MM.1S (cell line): ENCODE results near the gene S100A6.

Experiments
- DNase-seq: peaks from one replicate; pipeline ENCODE4 v3.0.0-alpha.2; 2015
- H2AFZ ChIP-seq: fragments of 300-600 bp; sonication (generic); 2 replicates; pipeline ENCODE4 v1.6.0; 2016; ENCODE audit warnings: antibody characterized with exemption, low read length
- H3F3A ChIP-seq: fragments of 300-600 bp; sonication (generic); 2 replicates; pipeline ENCODE4 v1.6.1; 2016; ENCODE audit warnings: mild to moderate bottlenecking, antibody characterized with exemption, low read length, moderate library complexity, mixed read lengths; ENCODE audit not compliant: insufficient read depth
- H3K27ac ChIP-seq: fragments of 300-600 bp; sonication (generic); 2 replicates; pipeline ENCODE4 v1.5.1; 2016; ENCODE audit warnings: mild to moderate bottlenecking, low read length
- H3K27me3 ChIP-seq: fragments of 300-600 bp; sonication (generic); replicated peaks from 2 replicates; pipeline ENCODE4 v1.6.0; 2016; ENCODE audit warnings: low read length; ENCODE audit not compliant: insufficient read depth
- H3K36me3 ChIP-seq: fragments of 300-600 bp; sonication (generic); replicated peaks from 2 replicates; pipeline ENCODE4 v1.6.1; 2016; ENCODE audit warnings: mild to moderate bottlenecking, low read length, mixed read lengths; ENCODE audit not compliant: insufficient read depth
- H3K4me1 ChIP-seq: fragments of 300-600 bp; sonication (generic); 2 replicates; pipeline ENCODE4 v1.6.1; 2016; ENCODE audit warnings: low read length, mixed read lengths
- H3K4me2 ChIP-seq: fragments of 300-600 bp; sonication (generic); 2 replicates; pipeline ENCODE4 v1.6.0; 2016; ENCODE audit warnings: low read depth, low read length
- H3K4me3 ChIP-seq: fragments of 300-600 bp; sonication (generic); 2 replicates; pipeline ENCODE4 v1.5.1; 2016; ENCODE audit warnings: low read length, mixed read lengths
- H3K79me2 ChIP-seq: fragments of 300-600 bp; sonication (generic); 2 replicates; pipeline ENCODE4 v1.6.1; 2016; ENCODE audit warnings: mixed run types, low read length, mixed read lengths
- H3K9ac ChIP-seq: fragments of 300-600 bp; sonication (generic); 2 replicates; pipeline ENCODE4 v1.6.1; 2016; ENCODE audit warnings: low read length, mixed read lengths
- H3K9me2 ChIP-seq: fragments of 300-600 bp; sonication (generic); replicated peaks from 2 replicates; pipeline ENCODE4 v1.6.1; 2016; ENCODE audit warnings: mild to moderate bottlenecking, low read length, mixed read lengths; ENCODE audit not compliant: insufficient read depth
- H3K9me3 ChIP-seq: fragments of 300-600 bp; sonication (generic); replicated peaks from 2 replicates; pipeline ENCODE4 v1.6.1; 2016; ENCODE audit warnings: mild to moderate bottlenecking, low read length, mixed read lengths; ENCODE audit not compliant: insufficient read depth
- H4K20me1 ChIP-seq: fragments of 300-600 bp; sonication (generic); 2 replicates; pipeline ENCODE4 v1.6.1; 2016; ENCODE audit warnings: mild to moderate bottlenecking, low read length, moderate library complexity, mixed read lengths; ENCODE audit not compliant: insufficient read depth
- EZH2 ChIP-seq: fragments of 300-600 bp; sonication (generic); optimal IDR thresholded peaks from 2 replicates; pipeline ENCODE3; 2017; ENCODE audit warnings: low read depth, mild to moderate bottlenecking, antibody characterized with exemption, low read length, mixed read lengths
- EZH2phosphoT487 ChIP-seq: fragments of 300-600 bp; sonication (generic); IDR thresholded peaks from 2 replicates; pipeline ENCODE4 v1.6.1; 2018; ENCODE audit warnings: antibody characterized with exemption, low read length
- TF ChIP-seq, protein P1 (sequence below): fragments of 300-600 bp; sonication (generic); IDR thresholded peaks from 2 replicates; pipeline ENCODE4 v1.5.1; 2016; ENCODE audit warnings: antibody characterized with exemption, low read length, mixed read lengths

S100A6 gene

DNA sequence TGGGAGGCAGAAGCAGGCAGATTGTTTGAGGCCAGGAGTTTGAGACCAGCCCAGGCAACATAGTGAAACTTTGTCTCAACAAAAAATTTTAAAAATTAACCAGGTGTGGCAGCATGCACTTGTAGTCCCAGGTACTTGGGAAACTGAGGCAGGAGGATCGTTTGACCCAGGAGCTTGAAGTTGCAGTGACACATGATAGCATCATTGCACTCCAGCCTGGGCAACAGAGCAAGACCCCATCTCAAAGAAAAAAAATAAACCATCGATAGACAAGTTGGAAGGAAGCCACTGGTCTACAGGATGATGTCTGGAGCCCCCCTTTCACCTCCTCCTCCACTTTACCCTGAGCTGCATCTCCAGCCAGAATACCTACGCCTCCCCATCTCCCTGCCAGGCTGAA lies 16.5 kb downstream of the S100A6 start:
- Histone ChIP-seq H3K9ac (no peak overlapping the region), H3K79me2 (no peaks in the 10 kb centered on the region), H3K27ac (no peak overlapping the region), H3K27me3 (no peaks in the 10 kb centered on the region), H3F3A (no peaks in the 10 kb centered on the region), H3K9me2 (no peaks in the 10 kb centered on the region), H3K4me2 (no peak overlapping the region), H3K4me1 (no peaks in the 10 kb centered on the region), H3K9me3 (no peaks in the 10 kb centered on the region), H3K36me3 (no peaks in the 10 kb centered on the region), H3K4me3 (no peak overlapping the region), H4K20me1 (no peaks in the 10 kb centered on the region), H2AFZ (no peak overlapping the region)
- TF ChIP-seq, protein P1, sequence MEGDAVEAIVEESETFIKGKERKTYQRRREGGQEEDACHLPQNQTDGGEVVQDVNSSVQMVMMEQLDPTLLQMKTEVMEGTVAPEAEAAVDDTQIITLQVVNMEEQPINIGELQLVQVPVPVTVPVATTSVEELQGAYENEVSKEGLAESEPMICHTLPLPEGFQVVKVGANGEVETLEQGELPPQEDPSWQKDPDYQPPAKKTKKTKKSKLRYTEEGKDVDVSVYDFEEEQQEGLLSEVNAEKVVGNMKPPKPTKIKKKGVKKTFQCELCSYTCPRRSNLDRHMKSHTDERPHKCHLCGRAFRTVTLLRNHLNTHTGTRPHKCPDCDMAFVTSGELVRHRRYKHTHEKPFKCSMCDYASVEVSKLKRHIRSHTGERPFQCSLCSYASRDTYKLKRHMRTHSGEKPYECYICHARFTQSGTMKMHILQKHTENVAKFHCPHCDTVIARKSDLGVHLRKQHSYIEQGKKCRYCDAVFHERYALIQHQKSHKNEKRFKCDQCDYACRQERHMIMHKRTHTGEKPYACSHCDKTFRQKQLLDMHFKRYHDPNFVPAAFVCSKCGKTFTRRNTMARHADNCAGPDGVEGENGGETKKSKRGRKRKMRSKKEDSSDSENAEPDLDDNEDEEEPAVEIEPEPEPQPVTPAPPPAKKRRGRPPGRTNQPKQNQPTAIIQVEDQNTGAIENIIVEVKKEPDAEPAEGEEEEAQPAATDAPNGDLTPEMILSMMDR: no peak
- TF ChIP-seq EZH2 (no peak), EZH2phosphoT487 (no peak)
- DNase-seq: no peak

DNA sequence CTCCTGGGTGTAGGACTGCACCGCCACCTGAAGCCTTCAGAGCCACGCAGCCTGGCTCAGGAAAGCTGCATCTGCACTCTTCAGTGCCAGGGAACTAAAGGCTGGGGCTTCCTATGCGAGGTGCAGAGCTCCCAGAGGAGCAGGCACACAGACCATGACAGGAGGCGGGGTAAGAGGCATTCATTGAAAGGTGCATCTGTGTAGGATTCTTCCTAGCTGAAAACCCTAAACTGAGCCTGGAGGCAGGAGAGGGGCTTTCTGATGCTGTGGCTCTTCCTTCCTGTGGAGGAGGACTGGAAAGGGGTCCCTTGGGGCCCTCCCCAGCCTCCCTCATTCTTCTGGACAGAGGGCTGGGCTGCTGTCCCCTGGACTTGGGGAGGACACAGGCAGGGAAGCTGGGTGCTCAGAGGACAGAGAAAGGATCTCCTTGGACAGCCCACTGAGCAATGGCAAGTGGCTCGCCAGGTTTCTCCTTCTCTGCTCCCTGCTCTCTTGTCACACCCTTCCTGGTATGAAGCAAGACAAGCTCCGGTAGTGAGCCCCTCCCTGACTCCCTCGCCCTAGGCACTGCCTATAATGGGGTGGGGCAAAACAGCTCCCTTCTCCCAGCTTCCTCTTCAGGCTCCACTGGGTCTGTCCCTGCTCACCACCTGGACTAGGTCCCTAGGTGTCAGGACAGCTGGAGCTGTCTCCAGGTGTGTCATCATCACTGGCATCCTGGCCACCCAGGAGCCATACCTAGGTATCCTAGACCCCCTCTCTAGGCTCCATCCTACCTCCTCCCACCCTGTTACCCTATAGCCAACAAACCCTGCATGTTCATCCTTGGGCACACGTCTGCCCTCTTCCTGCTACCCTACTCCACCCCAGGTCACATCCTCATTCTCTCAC lies 20.0 kb downstream of the S100A6 start:
- H4K20me1 ChIP-seq: no peaks in the 10 kb centered on the region
- H3K36me3 ChIP-seq: no peaks in the 10 kb centered on the region
- H3K4me3 ChIP-seq: no peak overlapping the region
- H3K27ac ChIP-seq: no peak overlapping the region
- H3K4me1 ChIP-seq: no peaks in the 10 kb centered on the region; the same call in 1 of the 2 replicates
- H3K9ac ChIP-seq: no peak overlapping the region
- H3K27me3 ChIP-seq: no peaks in the 10 kb centered on the region
- no peaks in the 10 kb centered on the region for H3K79me2 ChIP-seq
- no peaks in the 10 kb centered on the region for H3K9me3 ChIP-seq
- no peak overlapping the region for H2AFZ ChIP-seq
- H3K4me2 ChIP-seq: no peak overlapping the region
- no peak for DNase-seq
- no peaks in the 10 kb centered on the region for H3K9me2 ChIP-seq
- H3F3A ChIP-seq: no peaks in the 10 kb centered on the region
- no peak for TF ChIP-seq EZH2phosphoT487
- TF ChIP-seq, protein P1: no peak
- no peak for TF ChIP-seq EZH2

DNA sequence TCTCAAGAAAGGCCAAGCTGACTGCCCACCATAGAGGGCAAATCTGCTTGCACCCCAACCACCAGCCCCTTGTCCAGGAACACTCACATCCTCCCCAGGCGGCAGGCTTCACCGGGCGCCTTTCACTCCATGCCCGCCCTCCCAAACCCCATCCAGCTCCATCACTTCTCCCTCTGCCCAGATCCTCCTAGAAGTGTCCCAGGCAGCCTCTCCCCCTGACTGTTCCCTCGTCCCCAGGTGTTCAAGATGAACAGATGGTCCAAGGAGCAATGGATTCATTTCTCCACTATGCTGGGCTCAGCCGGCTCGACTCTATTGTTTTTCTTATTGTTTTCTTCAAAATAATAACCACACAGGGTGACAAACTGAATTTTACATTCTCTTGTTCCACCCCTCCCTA lies 22.1 kb downstream of the S100A6 start:
- DNase-seq: no peak
- Histone ChIP-seq H3K4me3 (no peak overlapping the region), H2AFZ (no peak overlapping the region), H3F3A (peaks cover 3% of the 10 kb centered on the region; the same call in 1 of the 2 replicates), H4K20me1 (no peaks in the 10 kb centered on the region), H3K9me3 (no peaks in the 10 kb centered on the region), H3K27me3 (no peaks in the 10 kb centered on the region), H3K9ac (no peak overlapping the region), H3K4me1 (peaks cover 3% of the 10 kb centered on the region; the same call in 1 of the 2 replicates), H3K27ac (no peak overlapping the region), H3K36me3 (no peaks in the 10 kb centered on the region), H3K4me2 (no peak overlapping the region), H3K79me2 (no peaks in the 10 kb centered on the region), H3K9me2 (no peaks in the 10 kb centered on the region)
- TF ChIP-seq, protein P1: no peak
- TF ChIP-seq EZH2 (no peak), EZH2phosphoT487 (no peak)
